Fibroblast of lung (primary cell): ENCODE measurements around the gene CHTOP. TPM values are rescaled to one million over a fixed set of nuclear protein-coding genes. Genes with fewer than 3 reads are reported as not detected.
A peak's percentile ranks its signal among the peaks of the same experiment; 100 is the strongest.
"Not testable (repeated sequence)": the region's sequence is repeated elsewhere in the genome, so short reads cannot be mapped to it uniquely, and the experiment has no call there.

Experiments used
- DNase-seq, 2 donors: peaks; one replicate each; pipeline versions ENCODE4 v3.0.0 to v3.0.0-alpha.2; 2010; ENCODE audit warnings: low read depth in 2 of 2
- H2AFZ ChIP-seq: 2 replicates; pipeline ENCODE4 v1.5.1; 2012; ENCODE audit warnings: low read length, control low read depth, inconsistent platforms
- H3K27ac ChIP-seq: 2 replicates; pipeline ENCODE4 v1.5.1; 2011; ENCODE audit warnings: low read length, control low read depth; ENCODE audit not compliant: insufficient read depth
- H3K27me3 ChIP-seq: 2 replicates; pipeline ENCODE4 v1.5.1; 2011; ENCODE audit warnings: mild to moderate bottlenecking, low read length; ENCODE audit not compliant: control insufficient read depth, insufficient read depth
- H3K36me3 ChIP-seq: 2 replicates; pipeline ENCODE4 v1.5.1; 2011; ENCODE audit warnings: low read length; ENCODE audit not compliant: control insufficient read depth, insufficient read depth
- H3K4me1 ChIP-seq: 2 replicates; pipeline ENCODE4 v1.5.1; 2011; ENCODE audit warnings: low read length; ENCODE audit not compliant: control insufficient read depth, insufficient read depth; ENCODE audit errors: extremely low read depth
- H3K4me2 ChIP-seq: 2 replicates; pipeline ENCODE4 v1.5.1; 2011; ENCODE audit warnings: low read length, control low read depth; ENCODE audit not compliant: insufficient read depth; ENCODE audit errors: extremely low read depth
- H3K4me3 ChIP-seq, 4 experiments: fragments of 200-600 bp in 1 of 4; sonication (generic) in 1 of 4; replicated peaks in 1 of 4; 2 replicates each; pipeline ENCODE4 v1.5.1; 2011 to 2016; ENCODE audit warnings: low read length in 4 of 4, low read depth in 3 of 4, mild to moderate bottlenecking in 3 of 4, control low read depth in 2 of 4, inconsistent platforms in 1 of 4, mixed read lengths in 1 of 4; ENCODE audit not compliant: insufficient read depth in 1 of 4; ENCODE audit errors: control extremely low read depth in 1 of 4
- H3K79me2 ChIP-seq: 2 replicates; pipeline ENCODE4 v1.5.1; 2012; ENCODE audit warnings: mild to moderate bottlenecking, low read length, inconsistent platforms; ENCODE audit not compliant: control insufficient read depth, insufficient read depth
- H3K9ac ChIP-seq: 2 replicates; pipeline ENCODE4 v1.5.1; 2011; ENCODE audit warnings: mild to moderate bottlenecking, low read length, control low read depth; ENCODE audit not compliant: insufficient read depth
- H3K9me3 ChIP-seq: 2 replicates; pipeline ENCODE4 v1.5.1; 2012; ENCODE audit warnings: low read depth, low read length; ENCODE audit not compliant: control insufficient read depth, insufficient read depth
- H4K20me1 ChIP-seq: 2 replicates; pipeline ENCODE4 v1.5.1; 2011; ENCODE audit warnings: low read length; ENCODE audit not compliant: control insufficient read depth, insufficient read depth; ENCODE audit errors: extremely low read depth
- EZH2 ChIP-seq: IDR thresholded peaks from 2 replicates; pipeline ENCODE4 v1.5.1; 2012; ENCODE audit warnings: low read length, control low read depth, mild to moderate bottlenecking; ENCODE audit errors: missing control alignments
- polyA plus RNA-seq, 2 donors: library from polyadenylated mRNA; depleted of rRNA in 1 of 2; stranded (reverse) in 1 of 2; unstranded in 1 of 2; fragments of >200 nt; gene quantifications; 2 replicates each; pipeline ENCODE4 v1.2.1, GENCODE V29; 2011 to 2012; ENCODE audit warnings: missing spikeins in 1 of 2
- total RNA-seq: library from RNA; depleted of rRNA; stranded (reverse); fragments of >200 nt; gene quantifications from 2 replicates; pipeline ENCODE4 v1.2.1, GENCODE V29; 2014
- TF ChIP-seq, protein P1 (sequence below), 2 donors: IDR thresholded peaks in 1 of 2; conservative IDR thresholded peaks in 1 of 2; 1 replicate in 1 of 2; 2 replicates in 1 of 2; pipeline ENCODE4 v1.5.1; 2011 to 2012; ENCODE audit warnings: low read length in 2 of 2, control low read depth in 1 of 2, inconsistent platforms in 1 of 2, low read depth in 1 of 2, mild to moderate bottlenecking in 1 of 2

Gene CHTOP
- total and polyA plus RNA-seq, 2 donors (not counting 1 experiment from before 2014, with no cell fraction given): 34.0 to 47.6 TPM

DNA sequence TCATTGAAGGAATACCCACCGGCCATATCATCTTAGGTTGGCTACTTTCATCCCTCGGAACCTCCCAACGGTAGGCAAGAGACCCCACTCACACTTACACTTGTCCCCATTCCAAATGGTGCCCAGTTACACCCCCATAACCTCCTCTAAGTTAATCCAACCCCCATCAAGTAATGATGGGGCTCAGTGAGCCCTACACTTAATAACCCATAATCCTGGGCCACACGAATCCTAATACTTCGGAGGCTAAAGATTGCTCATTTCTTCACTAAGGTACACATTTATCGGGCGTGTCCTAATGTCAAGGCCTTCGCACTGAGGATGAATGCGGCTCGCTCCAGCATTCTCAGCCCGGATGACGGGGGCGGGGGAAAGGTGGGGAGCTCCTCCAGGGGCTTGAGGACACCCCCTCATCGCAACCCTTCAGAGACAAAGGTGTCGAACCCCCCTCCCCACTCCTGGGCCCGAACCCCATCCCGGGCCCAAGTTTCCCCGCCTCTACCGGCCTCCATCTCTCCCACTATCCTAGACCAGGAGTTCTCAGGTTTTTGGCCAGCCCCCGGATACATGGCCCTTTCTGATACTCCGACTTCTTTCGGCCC lies 36.5 kb downstream of the CHTOP start:
- Histone ChIP-seq H3K9me3 (no peaks in the 10 kb centered on the region), H3K4me1 (peaks cover 9% of the 10 kb centered on the region)

GRCh38 chr1:153670859-153671627 lies 37.2 kb downstream of the CHTOP start, which contains the start of gene ILF2:
TSS of gene ILF2 (minus strand) at chr1:153670993. CDS start at chr1:153670922, 71 bp downstream.
- H3K9ac ChIP-seq: peak within 1 kb of the TSS; percentile 92
- peaks cover 9% of the 10 kb centered on the region for H3K4me1 ChIP-seq
- H3K4me3 ChIP-seq: peak within 1 kb of the TSS; percentile 96 to 100 (median 99)
- no peak for TF ChIP-seq EZH2
- TF ChIP-seq, protein P1, sequence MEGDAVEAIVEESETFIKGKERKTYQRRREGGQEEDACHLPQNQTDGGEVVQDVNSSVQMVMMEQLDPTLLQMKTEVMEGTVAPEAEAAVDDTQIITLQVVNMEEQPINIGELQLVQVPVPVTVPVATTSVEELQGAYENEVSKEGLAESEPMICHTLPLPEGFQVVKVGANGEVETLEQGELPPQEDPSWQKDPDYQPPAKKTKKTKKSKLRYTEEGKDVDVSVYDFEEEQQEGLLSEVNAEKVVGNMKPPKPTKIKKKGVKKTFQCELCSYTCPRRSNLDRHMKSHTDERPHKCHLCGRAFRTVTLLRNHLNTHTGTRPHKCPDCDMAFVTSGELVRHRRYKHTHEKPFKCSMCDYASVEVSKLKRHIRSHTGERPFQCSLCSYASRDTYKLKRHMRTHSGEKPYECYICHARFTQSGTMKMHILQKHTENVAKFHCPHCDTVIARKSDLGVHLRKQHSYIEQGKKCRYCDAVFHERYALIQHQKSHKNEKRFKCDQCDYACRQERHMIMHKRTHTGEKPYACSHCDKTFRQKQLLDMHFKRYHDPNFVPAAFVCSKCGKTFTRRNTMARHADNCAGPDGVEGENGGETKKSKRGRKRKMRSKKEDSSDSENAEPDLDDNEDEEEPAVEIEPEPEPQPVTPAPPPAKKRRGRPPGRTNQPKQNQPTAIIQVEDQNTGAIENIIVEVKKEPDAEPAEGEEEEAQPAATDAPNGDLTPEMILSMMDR (conservative IDR thresholded peaks at IDR 0.05 in 1 of 2, IDR thresholded peaks at IDR 0.05 in 1 of 2; ENCODE audit: low read depth in 1 of 2, low read length in 2 of 2): peak; percentile 17 to 25
- DNase-seq: peak; percentile 100
- H3K79me2 ChIP-seq: peaks cover 32% of the 10 kb centered on the region
- H4K20me1 ChIP-seq: no peaks in the 10 kb centered on the region
- H3K36me3 ChIP-seq: peaks cover 11% of the 10 kb centered on the region
- H3K4me2 ChIP-seq: peak within 1 kb of the TSS; percentile 93
- H3K27me3 ChIP-seq: no peaks in the 10 kb centered on the region
- peak within 1 kb of the TSS; percentile 68 for H2AFZ ChIP-seq
- peak within 1 kb of the TSS; percentile 94 for H3K27ac ChIP-seq
- no peaks in the 10 kb centered on the region for H3K9me3 ChIP-seq

More for the DNA sequence above, 36.5 kb downstream of the CHTOP start:
- DNase-seq: no peak
- H3K9ac ChIP-seq: peak overlapping the region; percentile 92
- no peaks in the 10 kb centered on the region for H4K20me1 ChIP-seq
- peak overlapping the region; percentile 93 for H3K4me2 ChIP-seq
- H3K4me3 ChIP-seq: peak overlapping the region; percentile 96 to 100 (median 99)
- no peaks in the 10 kb centered on the region for H3K27me3 ChIP-seq
- H3K36me3 ChIP-seq: peaks cover 11% of the 10 kb centered on the region
- H3K79me2 ChIP-seq: peaks cover 32% of the 10 kb centered on the region
- peak overlapping the region; percentile 68 for H2AFZ ChIP-seq
- no peak for TF ChIP-seq EZH2
- H3K27ac ChIP-seq: peak overlapping the region; percentile 94

DNA sequence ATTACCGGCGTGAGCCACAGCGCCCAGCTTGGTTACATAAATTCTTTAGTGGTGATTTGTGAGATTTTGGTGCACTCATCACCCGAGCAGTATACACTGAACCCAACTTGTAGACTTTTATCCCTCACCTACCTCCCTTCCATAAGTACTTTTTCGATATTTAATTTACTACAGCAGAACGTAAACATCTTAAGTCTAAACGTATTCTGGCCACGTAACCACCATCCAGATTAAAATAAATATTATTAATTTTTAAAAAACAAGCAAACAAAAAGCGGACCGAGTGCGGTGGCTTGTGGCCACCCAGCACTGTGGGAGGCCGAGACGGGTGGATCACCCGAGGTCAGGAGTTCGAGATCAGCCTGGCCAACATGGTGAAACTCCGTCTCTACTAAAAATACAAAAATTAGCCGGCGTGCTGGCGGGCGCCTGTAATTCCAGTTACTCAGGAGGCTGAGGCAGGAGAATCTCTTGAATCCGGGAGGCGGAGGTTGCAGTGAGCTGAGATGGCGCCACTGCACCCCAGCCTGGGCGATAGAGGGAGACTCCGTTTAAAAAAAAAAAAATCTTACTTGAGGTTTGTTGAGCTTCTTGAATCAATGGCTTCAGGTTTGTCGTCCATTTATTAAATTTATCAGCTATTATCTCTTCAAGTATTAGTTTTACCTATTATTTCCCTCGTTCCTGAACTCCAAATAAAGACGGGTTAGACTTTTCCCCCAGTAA lies 37.9 kb downstream of the CHTOP start:
- peak overlapping the region; percentile 75 for H3K4me2 ChIP-seq

More for the DNA sequence above, 37.9 kb downstream of the CHTOP start:
- Histone ChIP-seq H3K36me3 (peaks cover 10% of the 10 kb centered on the region), H3K4me3 (peak overlapping the region; percentile 34 to 83 (median 53)), H2AFZ (peak overlapping the region; percentile 62), H3K27ac (peak overlapping the region; percentile 50), H3K79me2 (peaks cover 32% of the 10 kb centered on the region)
- H3K9ac ChIP-seq, H3K4me1 ChIP-seq, H3K27me3 ChIP-seq, DNase-seq, H3K9me3 ChIP-seq, H4K20me1 ChIP-seq: not testable (repeated sequence)
